Hepatocyte (in vitro differentiated cells): ENCODE results near the gene UVRAG.

Experiments
- CTCF ChIP-seq: fragments of 200-600 bp; sonication (generic); IDR thresholded peaks from 2 replicates; pipeline ENCODE4 v1.5.1; 2016; ENCODE audit warnings: antibody characterized with exemption, mild to moderate bottlenecking; ENCODE audit not compliant: poor library complexity
- EZH2 ChIP-seq: fragments of 200-600 bp; sonication (generic); IDR thresholded peaks from 2 replicates; pipeline ENCODE4 v1.6.1; 2016; ENCODE audit warnings: antibody characterized with exemption, mild to moderate bottlenecking, borderline replicate concordance
- EZH2phosphoT487 ChIP-seq: fragments of 200-600 bp; sonication (generic); IDR thresholded peaks from one replicate; pipeline ENCODE4 v1.6.1; 2018; ENCODE audit warnings: antibody characterized with exemption, mild to moderate bottlenecking, low read depth, moderate library complexity; ENCODE audit not compliant: unreplicated experiment, severe bottlenecking

GRCh38 chr11:75939516-75939915 is 124.5 kb downstream of the UVRAG start:
- no peak for TF ChIP-seq CTCF
- no peak for TF ChIP-seq EZH2
- no peak for TF ChIP-seq EZH2phosphoT487
